Psoas muscle (tissue), 8 donors: ENCODE data around the gene ZSCAN25. TPM values are rescaled to one million over a fixed set of nuclear protein-coding genes. Genes with fewer than 3 reads are reported as not detected.

ENCODE experiments used
- ATAC-seq, 4 donors: fragments of 200-7000 bp; cut with Tn5 transposase; one replicate each; pipeline ENCODE4 v1.9.1; 2020; ENCODE audit warnings: moderate library complexity in 3 of 4, mild to moderate bottlenecking in 2 of 4
- DNase-seq, 2 donors: peaks; one replicate each; pipeline ENCODE4 v3.0.0-alpha.2; 2020
- H3K27ac ChIP-seq: fragments of 200-600 bp; one replicate; pipeline ENCODE4 v1.8.0; 2022
- H3K27me3 ChIP-seq, 3 donors: fragments of 200-600 bp in 1 of 3; one replicate each; pipeline versions ENCODE4 v1.6.1 to v1.8.0; 2013 to 2022; ENCODE audit warnings: low read length in 2 of 3, mild to moderate bottlenecking in 2 of 3, moderate library complexity in 1 of 3; ENCODE audit not compliant: insufficient read depth in 3 of 3
- H3K36me3 ChIP-seq, 2 donors: fragments of 200-600 bp in 1 of 2; one replicate each; pipeline versions ENCODE4 v1.6.1 to v1.8.0; 2013 to 2022; ENCODE audit warnings: low read depth in 1 of 2, mild to moderate bottlenecking in 1 of 2, moderate library complexity in 1 of 2; ENCODE audit not compliant: insufficient read depth in 1 of 2
- H3K4me1 ChIP-seq: fragments of 200-600 bp; one replicate; pipeline ENCODE4 v1.8.0; 2022
- H3K4me3 ChIP-seq: fragments of 200-600 bp; one replicate; pipeline ENCODE4 v1.8.0; 2022; ENCODE audit warnings: mild to moderate bottlenecking
- H3K9me3 ChIP-seq: fragments of 200-600 bp; one replicate; pipeline ENCODE4 v1.8.0; 2022
- WGBS, 3 donors: extraction: QIAGEN DNeasy Blood & Tissue Kit; methylation state at CpG; one replicate each; pipeline versions ENCODE4 v1.1.6 to v1.1.7; 2013; 5-methylcytosine and 5-hydroxymethylcytosine counted together
- intact Hi-C, 2 donors: fragments of 100-400 bp; cut with DNase I; formaldehyde crosslinking; loops; one replicate each; pipeline versions ENCODE4 v1.11.0 to v1.14.2; 2022
- polyA plus RNA-seq, 3 donors: library from polyadenylated mRNA; stranded (reverse); fragments of 200-250 nt; gene quantifications; one replicate each; pipeline ENCODE4 v1.2.3, GENCODE V29; 2013
- total RNA-seq, 4 donors: library from RNA; stranded (reverse); fragmentation: NEBNext Ultra II Directional in 2 of 4; extraction: Animal tissue kit (Norgen Biotek cat#: 25700) in 2 of 4; gene quantifications; one replicate each; pipeline versions ENCODE4 v1.2.1 to v1.2.4, GENCODE V29; 2021 to 2023
- TF ChIP-seq, protein P1 (sequence below): fragments of 200-600 bp; IDR thresholded peaks from one replicate; pipeline ENCODE4 v1.8.0; 2022; ENCODE audit warnings: antibody characterized with exemption
- donor health status: healthy with polysubstance abuse.
- donor health status: DM: no; HTN: no; CAD: no; lungs with moderate emphysema.
- donor health status: Bipolar disorder and iron deficiency.
- donor health status: healthy.
- donor health status: DM: yes; HTN: yes; CAD: no.
- donor health status: DM: no; HTN: no; CAD: no.
- donor health status: DM: no; HTN: no; CAD: no.
- donor health status: DM: yes; HTN: yes; CAD: no.

Gene ZSCAN25
- total and polyA plus RNA-seq, 7 donors, result 2.6 to 10.5 (median 6.3) TPM

DNA sequence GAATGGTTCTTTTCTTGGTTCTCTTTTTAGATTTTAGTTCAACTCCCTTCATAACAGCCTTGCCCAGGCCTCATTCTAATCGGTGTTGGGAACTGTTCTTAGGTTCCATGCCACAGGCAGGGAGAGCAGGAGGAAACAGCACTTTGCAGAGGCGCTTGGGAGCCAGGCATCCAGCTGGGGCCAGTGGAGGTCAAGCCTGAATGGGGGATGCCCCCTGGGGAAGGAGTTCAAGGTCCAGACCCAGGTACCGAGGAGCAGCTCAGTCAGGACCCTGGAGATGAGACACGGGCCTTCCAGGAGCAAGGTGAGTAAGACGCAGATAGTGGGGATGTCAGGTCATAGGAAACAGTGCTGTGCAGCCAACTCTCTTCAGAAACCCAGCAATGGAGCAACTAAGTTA lies 4.5 kb downstream of the ZSCAN25 start:
- TF ChIP-seq, protein P1, sequence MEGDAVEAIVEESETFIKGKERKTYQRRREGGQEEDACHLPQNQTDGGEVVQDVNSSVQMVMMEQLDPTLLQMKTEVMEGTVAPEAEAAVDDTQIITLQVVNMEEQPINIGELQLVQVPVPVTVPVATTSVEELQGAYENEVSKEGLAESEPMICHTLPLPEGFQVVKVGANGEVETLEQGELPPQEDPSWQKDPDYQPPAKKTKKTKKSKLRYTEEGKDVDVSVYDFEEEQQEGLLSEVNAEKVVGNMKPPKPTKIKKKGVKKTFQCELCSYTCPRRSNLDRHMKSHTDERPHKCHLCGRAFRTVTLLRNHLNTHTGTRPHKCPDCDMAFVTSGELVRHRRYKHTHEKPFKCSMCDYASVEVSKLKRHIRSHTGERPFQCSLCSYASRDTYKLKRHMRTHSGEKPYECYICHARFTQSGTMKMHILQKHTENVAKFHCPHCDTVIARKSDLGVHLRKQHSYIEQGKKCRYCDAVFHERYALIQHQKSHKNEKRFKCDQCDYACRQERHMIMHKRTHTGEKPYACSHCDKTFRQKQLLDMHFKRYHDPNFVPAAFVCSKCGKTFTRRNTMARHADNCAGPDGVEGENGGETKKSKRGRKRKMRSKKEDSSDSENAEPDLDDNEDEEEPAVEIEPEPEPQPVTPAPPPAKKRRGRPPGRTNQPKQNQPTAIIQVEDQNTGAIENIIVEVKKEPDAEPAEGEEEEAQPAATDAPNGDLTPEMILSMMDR, result no peak
- no peaks in the 10 kb centered on the region for H3K27me3 ChIP-seq
- intact Hi-C loops, result loop anchor here in 1 of 2 donors (5.0 kb wide), 1 partner anchor 291 kb away; no protein-coding TSS in a partner anchor
- no peak for DNase-seq
- H3K4me1 ChIP-seq, result peaks cover 10% of the 10 kb centered on the region
- ATAC-seq, result no peak
- H3K36me3 ChIP-seq, result peaks cover 7 to 83% of the 10 kb centered on the region in 2 donors
- H3K4me3 ChIP-seq, result no peak overlapping the region
- WGBS, 3 donors, result 89 to 93% (median 93%) methylated on average over 5 of the region's 5 CpGs
- no peaks in the 10 kb centered on the region for H3K9me3 ChIP-seq
- no peak overlapping the region for H3K27ac ChIP-seq

DNA sequence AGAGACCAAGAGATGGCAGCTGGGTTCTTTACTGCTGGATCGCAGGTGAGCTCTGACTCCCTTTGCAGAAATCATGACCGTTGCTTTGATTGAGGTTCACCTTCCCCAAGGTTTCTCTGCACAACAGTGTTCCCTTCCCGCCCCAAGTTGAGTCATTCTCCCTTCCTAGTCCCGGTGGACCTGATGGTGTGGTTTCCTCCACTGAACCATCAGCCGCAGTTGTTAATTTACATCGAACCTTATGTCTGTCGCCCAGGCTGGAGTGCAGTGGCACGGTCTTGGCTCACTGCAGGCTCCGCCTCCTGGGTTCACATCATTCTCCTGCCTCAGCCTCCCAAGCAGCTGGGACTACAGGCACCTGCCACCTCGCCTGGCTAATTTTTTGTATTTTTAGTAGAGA lies 5.8 kb downstream of the ZSCAN25 start:
- ATAC-seq, result no peak
- no peaks in the 10 kb centered on the region for H3K9me3 ChIP-seq
- TF ChIP-seq, protein P1, result no peak
- H3K4me3 ChIP-seq, result no peak overlapping the region
- H3K27me3 ChIP-seq, result no peaks in the 10 kb centered on the region
- peaks cover 12 to 96% of the 10 kb centered on the region in 2 donors for H3K36me3 ChIP-seq
- 89 to 94% (median 92%) methylated on average over 10 of the region's 10 CpGs for WGBS, 3 donors
- no peak overlapping the region for H3K27ac ChIP-seq
- intact Hi-C loops, result loop anchor here in 1 of 2 donors (5.0 kb wide), 1 partner anchor 290 kb away; no protein-coding TSS in a partner anchor
- peaks cover 7% of the 10 kb centered on the region for H3K4me1 ChIP-seq
- no peak for DNase-seq

DNA sequence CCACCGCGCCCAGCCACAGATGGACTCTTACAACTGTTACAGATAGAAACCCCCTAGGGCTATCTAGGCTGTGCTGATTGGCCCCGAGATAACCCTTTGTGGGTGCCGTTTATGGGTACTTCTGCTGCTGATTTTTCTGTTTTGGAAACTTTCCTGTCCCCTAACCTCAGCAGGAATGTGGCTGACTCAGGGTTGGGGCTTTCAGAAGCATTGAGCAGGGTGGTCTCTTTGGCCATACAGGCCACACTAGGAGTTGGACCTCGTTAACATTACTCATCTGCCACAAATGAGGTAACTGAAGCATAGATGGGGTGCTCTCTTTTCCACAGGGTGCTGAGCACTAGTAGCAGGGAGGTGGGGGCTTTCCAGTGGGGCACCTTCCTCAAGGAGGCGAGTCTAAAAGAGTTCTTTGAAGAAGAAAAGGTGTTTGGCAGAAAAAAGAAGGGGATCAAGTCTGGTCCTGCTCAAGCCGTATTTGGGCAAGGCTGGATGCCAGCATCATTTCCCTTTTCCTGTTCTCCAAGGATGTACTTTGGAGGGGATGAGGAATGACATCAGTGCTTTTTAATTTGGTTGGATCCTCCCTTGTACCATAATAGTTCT lies 6.4 kb downstream of the ZSCAN25 start:
- no peak for ATAC-seq
- no peaks in the 10 kb centered on the region for H3K27me3 ChIP-seq
- peaks cover under 1% of the 10 kb centered on the region for H3K4me1 ChIP-seq
- no peaks in the 10 kb centered on the region for H3K9me3 ChIP-seq
- H3K4me3 ChIP-seq, result no peak overlapping the region
- intact Hi-C loops, result loop anchor here in 1 of 2 donors (5.0 kb wide), 1 partner anchor 289 kb away; no protein-coding TSS in a partner anchor
- H3K36me3 ChIP-seq, result peaks cover 12 to 100% of the 10 kb centered on the region in 2 donors
- no peak overlapping the region for H3K27ac ChIP-seq
- TF ChIP-seq, protein P1, result no peak
- WGBS, 3 donors, result 77 to 87% (median 82%) methylated on average over 7 of the region's 7 CpGs
- DNase-seq, result no peak

DNA sequence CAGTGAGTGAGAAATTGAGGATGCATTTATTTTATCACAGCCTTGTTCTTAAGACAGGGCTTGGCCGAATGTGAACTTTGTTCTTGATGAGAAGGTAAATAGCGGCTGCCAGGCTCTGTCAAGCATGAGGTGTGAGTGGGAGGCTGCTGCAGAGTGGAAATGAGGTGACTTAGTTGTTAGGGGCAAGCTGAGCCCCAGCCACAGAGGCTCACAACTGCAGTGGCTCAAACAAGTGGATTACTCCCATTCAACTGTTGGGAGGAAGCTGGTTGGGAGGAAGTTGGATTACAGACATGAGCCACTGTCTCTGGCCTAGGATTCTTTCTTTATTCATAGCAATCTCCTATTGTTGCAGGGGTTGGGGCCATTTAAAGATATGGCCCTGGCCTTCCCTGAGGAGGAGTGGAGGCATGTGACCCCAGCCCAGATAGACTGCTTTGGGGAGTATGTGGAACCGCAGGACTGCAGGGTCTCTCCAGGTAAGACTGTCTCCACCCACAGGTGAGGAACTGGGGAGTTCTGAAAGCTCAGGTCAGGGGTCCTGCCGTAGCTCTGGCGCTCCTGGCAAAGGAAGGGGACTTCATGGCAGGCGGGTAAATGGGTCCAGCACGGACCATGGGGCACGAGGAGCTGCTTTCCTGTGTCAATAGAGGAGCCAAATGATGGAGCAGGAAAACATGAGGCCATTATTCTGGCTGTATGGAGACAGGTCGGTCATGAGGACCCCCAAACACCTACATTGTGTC lies 7.1 kb downstream of the ZSCAN25 start:
- H3K4me3 ChIP-seq, result no peak overlapping the region
- DNase-seq (no peak), ATAC-seq (no peak)
- no peaks in the 10 kb centered on the region for H3K27me3 ChIP-seq
- TF ChIP-seq, protein P1, result no peak
- intact Hi-C loops, result loop anchor here in 1 of 2 donors (5.0 kb wide), 1 partner anchor 288 kb away; no protein-coding TSS in a partner anchor
- WGBS, 3 donors, result 87 to 95% (median 94%) methylated on average over 9 of the region's 9 CpGs
- H3K9me3 ChIP-seq, result no peaks in the 10 kb centered on the region
- no peak overlapping the region for H3K27ac ChIP-seq
- peaks cover 12 to 100% of the 10 kb centered on the region in 2 donors for H3K36me3 ChIP-seq
- H3K4me1 ChIP-seq, result no peaks in the 10 kb centered on the region
